Pancreas (tissue), 10 donors: ENCODE measurements around the gene MGMT. TPM values are rescaled to one million over a fixed set of nuclear protein-coding genes. Genes with fewer than 3 reads are reported as not detected.

Source experiments
- ATAC-seq, 4 donors: fragments of 200-7000 bp; cut with Tn5 transposase; one replicate each; pipeline versions ENCODE4 v1.8.0 to v1.9.1; 2020; ENCODE audit warnings: mild to moderate bottlenecking in 4 of 4, moderate library complexity in 4 of 4
- DNase-seq, 6 donors: peaks; one replicate each; pipeline ENCODE4 v3.0.0-alpha.2; 2020
- FAIRE-seq: peaks from 2 replicates; lab custom pipeline; 2012; peaks lifted over from hg19 to GRCh38; lab: Jason Lieb, UNC
- H3K27ac ChIP-seq, 4 donors: fragments of 200-600 bp; sonication (generic); 1 replicate in 3 of 4; 2 replicates in 1 of 4; pipeline versions ENCODE4 v1.5.0 to v1.8.0; 2020
- H3K27me3 ChIP-seq, 4 donors: fragments of 200-600 bp; one replicate each; pipeline ENCODE4 v1.8.0; 2021
- H3K36me3 ChIP-seq, 3 donors: fragments of 200-600 bp; sonication (generic) in 1 of 3; one replicate each; pipeline versions ENCODE4 v1.5.0 to v1.8.0; 2020 to 2021
- H3K4me1 ChIP-seq, 3 donors: fragments of 200-600 bp; one replicate each; pipeline ENCODE4 v1.8.0; 2021
- H3K4me3 ChIP-seq, 4 donors: fragments of 200-600 bp; sonication (generic) in 2 of 4; one replicate each; pipeline versions ENCODE4 v1.5.0 to v1.8.0; 2020 to 2021
- H3K9me3 ChIP-seq, 4 donors: fragments of 200-600 bp; one replicate each; pipeline ENCODE4 v1.8.0; 2021
- CTCF ChIP-seq, 4 donors: fragments of 200-600 bp; sonication (generic) in 3 of 4; IDR thresholded peaks; one replicate each; pipeline versions ENCODE4 v1.5.0 to v1.8.0; 2021; ENCODE audit warnings: antibody characterized with exemption in 4 of 4
- WGBS, 2 donors: extraction: QIAGEN DNeasy Blood & Tissue Kit; methylation state at CpG; one replicate each; pipeline ENCODE4 v1.1.7; 2013; 5-methylcytosine and 5-hydroxymethylcytosine counted together
- intact Hi-C, 3 donors: fragments of 100-400 bp; cut with DNase I; formaldehyde crosslinking; loops; one replicate each; pipeline versions ENCODE4 v1.11.1 to v1.14.2; 2022
- polyA plus RNA-seq, 2 donors: library from polyadenylated mRNA; stranded (reverse); fragments of 200-250 nt; gene quantifications; one replicate each; pipeline ENCODE4 v1.2.3, GENCODE V29; 2013
- total RNA-seq, 6 donors: library from RNA; stranded (reverse); fragmentation: NEBNext Ultra II Directional in 4 of 6; extraction: Animal tissue kit (Norgen Biotek cat#: 25700) in 4 of 6; gene quantifications; one replicate each; pipeline versions ENCODE4 v1.2.1 to v1.2.4, GENCODE V29; 2021 to 2023
- donor health status: healthy with polysubstance abuse.
- donor health status: DM: no; HTN: no; CAD: no; lungs with moderate emphysema.
- donor health status: DM: no; HTN: no; CAD: no.
- donor health status: control.
- donor health status: control.
- donor health status: Bipolar disorder and iron deficiency.
- donor health status: DM: yes; HTN: yes; CAD: no.
- donor health status: DM: no; HTN: no; CAD: no.
- donor health status: DM: no; HTN: no; CAD: no.
- donor health status: DM: yes; HTN: yes; CAD: no.

Gene MGMT
- total and polyA plus RNA-seq, 8 donors = 9.1 to 18.6 (median 12.0) TPM

DNA sequence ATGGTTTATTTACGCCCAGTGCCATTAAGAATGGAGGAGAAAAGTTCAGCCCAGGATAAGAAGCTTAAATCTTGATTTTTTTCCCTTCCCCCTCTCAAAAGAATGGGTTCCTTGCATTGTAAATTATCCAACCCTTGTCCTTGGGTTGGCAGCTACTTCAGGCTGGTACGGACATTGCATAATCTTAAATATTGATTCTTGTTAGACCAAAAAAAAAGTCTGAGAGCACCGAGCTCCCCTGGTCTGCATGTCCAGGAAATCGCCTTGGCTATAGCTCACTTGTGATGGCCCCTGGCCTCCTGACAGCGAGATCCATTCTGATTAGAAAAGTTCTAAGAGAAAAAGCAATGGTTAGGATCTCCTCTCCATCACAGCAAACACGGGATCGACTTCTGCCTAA lies 345.4 kb downstream of the MGMT start:
- Histone ChIP-seq H3K4me1 (no peaks in the 10 kb centered on the region), H3K27ac (no peak overlapping the region), H3K4me3 (no peak overlapping the region), H3K36me3 (no peaks in the 10 kb centered on the region), H3K27me3 (no peaks in the 10 kb centered on the region), H3K9me3 (no peaks in the 10 kb centered on the region)
- intact Hi-C loops = no loop called here
- DNase-seq (no peak), FAIRE-seq (no peak), ATAC-seq (peak in 1 of 4 donors; percentile 37)
- TF ChIP-seq CTCF (IDR thresholded peaks at IDR 0.05) = no peak
- 48 to 53% methylated on average over 7 of the region's 7 CpGs for WGBS, 2 donors

- intact Hi-C loops = no loop called here
- no peak for FAIRE-seq
- no peaks in the 10 kb centered on the region for H3K36me3 ChIP-seq
- DNase-seq = no peak
- H3K27ac ChIP-seq = no peak overlapping the region
- H3K4me3 ChIP-seq = no peak overlapping the region
- H3K4me1 ChIP-seq = no peaks in the 10 kb centered on the region
- H3K9me3 ChIP-seq = no peaks in the 10 kb centered on the region
- 28 to 29% methylated on average over 12 of the region's 12 CpGs for WGBS, 2 donors
- no peak for TF ChIP-seq CTCF (IDR thresholded peaks at IDR 0.05)
- peak in 3 of 4 donors; percentile 23 to 76 (median 49) for ATAC-seq
- H3K27me3 ChIP-seq = no peaks in the 10 kb centered on the region
These were observed 347.9 kb downstream of the MGMT start for GRCh38 chr10:129814681-129815646.

- Histone ChIP-seq H3K4me1 (no peaks in the 10 kb centered on the region), H3K27me3 (no peaks in the 10 kb centered on the region), H3K9me3 (no peaks in the 10 kb centered on the region), H3K27ac (no peak overlapping the region), H3K4me3 (no peak overlapping the region), H3K36me3 (no peaks in the 10 kb centered on the region)
- FAIRE-seq = no peak
- DNase-seq = no peak
- ATAC-seq = no peak
- intact Hi-C loops = no loop called here
- 79 to 80% methylated on average over 15 to 17 of the region's 17 CpGs for WGBS, 2 donors
- TF ChIP-seq CTCF (IDR thresholded peaks at IDR 0.05) = no peak
These were observed 349.0 kb downstream of the MGMT start for GRCh38 chr10:129815898-129816655.

- 83 to 84% methylated on average over 8 of the region's 8 CpGs for WGBS, 2 donors
- no peak for ATAC-seq
These were observed 349.6 kb downstream of the MGMT start for GRCh38 chr10:129816656-129817045.

More at GRCh38 chr10:129816656-129817045, 349.6 kb downstream of the MGMT start:
- H3K36me3 ChIP-seq = no peaks in the 10 kb centered on the region
- no peak overlapping the region for H3K27ac ChIP-seq
- H3K9me3 ChIP-seq = no peaks in the 10 kb centered on the region
- no peak for DNase-seq
- no peak overlapping the region for H3K4me3 ChIP-seq
- H3K4me1 ChIP-seq = no peaks in the 10 kb centered on the region
- no peaks in the 10 kb centered on the region for H3K27me3 ChIP-seq
- intact Hi-C loops = no loop called here
- TF ChIP-seq CTCF (IDR thresholded peaks at IDR 0.05) = no peak
- FAIRE-seq = no peak
